Activated naive CD8-positive, alpha-beta T cell treated with anti-CD3 and anti-CD28 coated beads, Interleukin-2, amount 50 U/mL, for 24 hours (primary cell): Measurements from ENCODE around the gene AMBRA1.

Experiments used
- ATAC-seq: fragments of 150-1000 bp; cut with Tn5 transposase; one replicate; pipeline ENCODE4 v1.10.0; 2021
- DNase-seq: peaks from one replicate; pipeline ENCODE4 v3.0.0; 2021
- H3K27ac Mint-ChIP-seq: one replicate; pipeline ENCODE4 v1.8.0; 2021; ENCODE audit warnings: mild to moderate bottlenecking, mixed read lengths
- H3K27me3 Mint-ChIP-seq: one replicate; pipeline ENCODE4 v1.8.0; 2021; ENCODE audit warnings: mixed read lengths
- H3K36me3 Mint-ChIP-seq: one replicate; pipeline ENCODE4 v1.8.0; 2021; ENCODE audit warnings: low read depth, mixed read lengths
- H3K4me1 Mint-ChIP-seq: one replicate; pipeline ENCODE4 v1.8.0; 2021; ENCODE audit warnings: mixed read lengths
- H3K4me3 Mint-ChIP-seq: one replicate; pipeline ENCODE4 v1.8.0; 2021; ENCODE audit warnings: mild to moderate bottlenecking, moderate library complexity, mixed read lengths
- H3K9me3 Mint-ChIP-seq: one replicate; pipeline ENCODE4 v1.8.0; 2021; ENCODE audit warnings: mixed read lengths

Gene AMBRA1

DNA sequence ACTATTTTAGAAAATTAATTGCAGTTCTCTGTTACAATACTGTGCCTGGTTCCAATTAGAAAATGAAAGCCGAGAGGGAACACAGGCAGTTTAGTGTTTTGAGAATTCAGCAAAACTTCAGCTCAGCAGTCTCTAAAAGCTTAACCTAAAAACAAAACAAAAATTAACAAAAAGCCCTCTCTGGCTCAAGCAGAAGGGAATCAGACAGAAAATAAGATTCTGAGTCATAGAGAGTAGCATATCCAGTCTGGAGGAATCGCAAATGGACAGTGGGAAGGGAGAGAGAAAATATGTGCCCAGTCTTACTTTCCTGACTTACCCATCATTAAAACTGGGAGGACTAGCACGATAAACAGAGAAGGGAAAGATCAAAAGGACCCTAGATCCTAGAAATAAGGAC, 164.1 kb downstream of the AMBRA1 start:
- Mint-ChIP-seq H3K27ac (no peak overlapping the region), H3K36me3 (peaks cover 19% of the 10 kb centered on the region), H3K27me3 (no peaks in the 10 kb centered on the region), H3K4me3 (no peak overlapping the region), H3K4me1 (no peaks in the 10 kb centered on the region), H3K9me3 (no peaks in the 10 kb centered on the region)
- ATAC-seq: no peak
- no peak for DNase-seq

DNA sequence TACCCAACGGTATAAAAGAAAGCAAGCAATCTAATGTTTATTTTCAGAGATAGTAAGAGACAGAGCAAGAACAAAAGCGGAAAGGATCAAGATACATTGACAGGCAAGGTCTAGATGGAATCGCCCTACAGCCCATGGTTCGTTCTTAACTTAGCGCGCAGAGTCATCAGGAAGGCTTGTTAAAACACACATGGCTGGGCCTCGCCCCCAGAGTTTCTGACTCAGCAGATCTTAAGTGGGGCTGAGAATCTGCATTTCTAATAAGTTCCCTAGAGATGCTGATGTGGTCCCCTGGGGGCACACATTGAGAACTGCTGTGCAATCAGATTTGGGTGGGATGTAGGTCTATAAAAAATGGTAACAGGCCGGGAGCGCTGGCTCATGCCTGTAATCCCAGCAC, 166.5 kb downstream of the AMBRA1 start:
- no peak overlapping the region for H3K4me3 Mint-ChIP-seq
- no peaks in the 10 kb centered on the region for H3K27me3 Mint-ChIP-seq
- no peaks in the 10 kb centered on the region for H3K9me3 Mint-ChIP-seq
- no peak for DNase-seq
- no peak for ATAC-seq
- no peaks in the 10 kb centered on the region for H3K4me1 Mint-ChIP-seq
- peaks cover 17% of the 10 kb centered on the region for H3K36me3 Mint-ChIP-seq
- H3K27ac Mint-ChIP-seq: no peak overlapping the region

DNA sequence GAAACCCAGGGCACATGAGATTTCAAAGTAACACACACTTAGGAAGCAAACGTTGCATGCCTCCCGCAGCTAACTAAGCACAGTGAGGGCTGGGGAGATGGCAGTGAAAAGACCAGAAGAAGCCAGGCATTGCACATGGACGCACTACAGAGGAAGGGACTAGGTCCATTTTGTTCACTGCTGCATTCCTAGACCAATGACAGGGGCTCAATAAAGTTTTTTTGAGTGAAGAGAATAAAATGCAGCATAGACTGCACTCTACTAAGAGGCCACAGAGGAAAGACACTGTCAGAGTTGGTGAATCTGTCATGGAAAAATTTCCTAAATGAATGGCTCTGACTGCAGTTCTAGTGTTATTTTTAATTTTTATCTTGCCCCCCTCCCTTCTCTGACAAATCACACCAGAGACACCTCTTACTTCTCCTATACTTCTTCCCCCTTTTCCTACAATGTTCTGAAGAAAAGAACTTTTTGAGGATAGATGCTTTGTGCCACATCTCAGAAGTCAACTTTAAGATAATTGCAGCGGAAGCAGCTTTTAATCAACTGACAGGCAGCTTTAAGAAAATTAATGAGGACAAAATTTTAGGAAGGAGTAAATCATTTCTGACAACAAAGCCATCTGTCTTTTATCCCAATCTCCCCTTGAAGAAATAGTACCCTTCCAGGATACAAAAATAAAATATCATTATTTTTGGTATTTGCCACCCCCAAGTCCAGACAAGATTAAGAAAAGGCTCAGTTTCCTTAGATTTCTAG, 167.4 kb downstream of the AMBRA1 start:
- Mint-ChIP-seq H3K27me3 (no peaks in the 10 kb centered on the region), H3K9me3 (no peaks in the 10 kb centered on the region), H3K4me1 (no peaks in the 10 kb centered on the region), H3K4me3 (no peak overlapping the region), H3K27ac (no peak overlapping the region), H3K36me3 (peaks cover 19% of the 10 kb centered on the region)
- ATAC-seq (no peak), DNase-seq (no peak)

DNA sequence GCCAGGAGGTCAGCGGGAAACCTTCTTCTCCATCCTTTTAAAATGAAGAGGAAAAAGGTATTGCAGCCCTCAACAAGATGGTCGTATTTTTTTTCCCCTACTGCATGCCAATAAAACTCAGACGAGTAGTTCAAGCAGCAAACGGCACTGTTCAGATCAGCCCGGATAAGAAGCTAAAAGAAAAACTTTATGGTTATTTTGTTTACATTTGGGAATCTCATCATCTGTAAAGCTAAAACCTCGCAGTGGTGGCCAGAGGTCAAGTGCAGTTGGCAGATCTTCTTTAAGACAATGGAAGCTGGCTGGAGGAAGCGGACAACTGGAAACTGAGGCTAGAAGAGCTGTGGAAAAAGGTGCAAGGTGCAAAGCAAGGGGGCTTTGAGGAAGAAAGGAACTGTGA, 171.2 kb downstream of the AMBRA1 start:
- Mint-ChIP-seq H3K9me3 (no peaks in the 10 kb centered on the region), H3K36me3 (peaks cover 10% of the 10 kb centered on the region), H3K4me3 (no peak overlapping the region), H3K27ac (no peak overlapping the region), H3K4me1 (peaks cover 11% of the 10 kb centered on the region), H3K27me3 (no peaks in the 10 kb centered on the region)
- DNase-seq (no peak), ATAC-seq (no peak)

DNA sequence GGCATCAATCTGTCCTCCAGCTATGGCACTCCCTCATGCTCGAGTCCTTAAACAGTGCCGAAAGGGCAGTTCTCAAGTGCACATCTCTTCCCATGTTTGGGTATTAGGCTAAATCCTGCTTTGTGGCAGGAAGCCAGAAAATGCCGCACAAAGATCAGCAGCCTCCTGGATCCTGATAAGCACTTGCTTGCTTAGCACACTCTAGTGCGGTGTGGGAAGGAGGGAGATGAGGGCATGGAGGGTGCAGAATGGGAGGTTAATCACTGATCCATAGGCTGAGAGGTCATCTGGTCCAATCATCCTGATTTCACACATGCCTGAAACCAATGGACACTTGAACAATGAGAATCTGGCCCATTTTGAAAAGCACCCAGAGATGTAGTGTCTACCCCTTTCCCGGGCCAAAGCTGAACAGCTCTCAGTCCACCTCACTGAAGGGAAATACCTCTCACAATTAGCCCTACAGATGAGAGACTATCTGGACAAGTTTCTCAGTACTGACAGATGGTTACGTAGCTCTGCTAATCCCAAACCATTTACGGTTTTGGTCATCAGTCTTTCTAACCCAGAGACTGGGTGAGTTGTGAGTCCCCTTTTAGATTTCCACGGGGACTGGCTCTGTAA, 172.5 kb downstream of the AMBRA1 start:
- ATAC-seq: no peak
- Mint-ChIP-seq H3K4me3 (no peak overlapping the region), H3K27ac (no peak overlapping the region), H3K27me3 (no peaks in the 10 kb centered on the region), H3K9me3 (no peaks in the 10 kb centered on the region), H3K4me1 (peaks cover 11% of the 10 kb centered on the region), H3K36me3 (peaks cover 12% of the 10 kb centered on the region)
- no peak for DNase-seq

DNA sequence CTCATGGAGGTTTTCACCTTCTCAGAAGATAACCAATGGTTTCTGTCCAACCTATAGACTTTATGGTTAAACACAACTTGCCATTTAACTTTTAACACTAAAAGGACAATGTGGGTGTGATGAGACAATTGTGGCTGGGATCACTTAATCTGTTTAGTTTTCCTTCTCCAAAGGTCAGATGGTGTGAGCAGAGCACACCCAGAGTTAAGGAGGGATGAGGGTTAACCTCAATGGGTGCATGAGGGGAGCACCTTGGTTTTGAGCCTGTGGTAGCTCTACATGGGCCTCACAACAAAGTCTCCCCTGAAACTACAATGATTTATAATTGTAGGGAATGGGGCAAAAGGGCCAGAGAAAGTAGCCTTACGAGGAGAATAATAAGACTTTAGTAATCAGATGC, 173.3 kb downstream of the AMBRA1 start:
- no peak overlapping the region for H3K4me3 Mint-ChIP-seq
- no peaks in the 10 kb centered on the region for H3K9me3 Mint-ChIP-seq
- H3K27me3 Mint-ChIP-seq: no peaks in the 10 kb centered on the region
- H3K27ac Mint-ChIP-seq: no peak overlapping the region
- ATAC-seq (peak; percentile 82), DNase-seq (no peak)
- peaks cover 16% of the 10 kb centered on the region for H3K4me1 Mint-ChIP-seq
- peaks cover 12% of the 10 kb centered on the region for H3K36me3 Mint-ChIP-seq

DNA sequence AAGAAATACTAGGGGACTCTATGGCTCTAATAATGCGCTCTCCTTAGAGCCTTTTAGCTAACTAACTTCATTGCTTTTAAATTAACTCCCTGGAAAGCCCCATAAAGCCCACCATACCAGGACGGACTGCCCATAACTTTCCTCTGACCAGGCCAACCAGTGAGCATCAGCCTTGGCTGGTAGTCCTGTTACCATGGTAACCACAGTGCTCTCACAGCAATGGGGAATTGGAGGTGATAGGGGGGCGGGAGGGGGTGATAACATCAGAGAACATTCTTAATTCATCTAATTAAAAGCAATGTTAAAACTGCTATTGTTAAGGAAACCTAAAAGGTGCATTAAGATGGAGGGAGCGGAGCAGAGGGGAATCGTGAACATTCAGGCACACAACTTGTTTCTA, 175.1 kb downstream of the AMBRA1 start:
- Mint-ChIP-seq H3K4me3 (no peak overlapping the region), H3K36me3 (peaks cover 22% of the 10 kb centered on the region), H3K27ac (no peak overlapping the region), H3K27me3 (no peaks in the 10 kb centered on the region), H3K9me3 (no peaks in the 10 kb centered on the region), H3K4me1 (peaks cover 33% of the 10 kb centered on the region)
- DNase-seq (no peak), ATAC-seq (no peak)

DNA sequence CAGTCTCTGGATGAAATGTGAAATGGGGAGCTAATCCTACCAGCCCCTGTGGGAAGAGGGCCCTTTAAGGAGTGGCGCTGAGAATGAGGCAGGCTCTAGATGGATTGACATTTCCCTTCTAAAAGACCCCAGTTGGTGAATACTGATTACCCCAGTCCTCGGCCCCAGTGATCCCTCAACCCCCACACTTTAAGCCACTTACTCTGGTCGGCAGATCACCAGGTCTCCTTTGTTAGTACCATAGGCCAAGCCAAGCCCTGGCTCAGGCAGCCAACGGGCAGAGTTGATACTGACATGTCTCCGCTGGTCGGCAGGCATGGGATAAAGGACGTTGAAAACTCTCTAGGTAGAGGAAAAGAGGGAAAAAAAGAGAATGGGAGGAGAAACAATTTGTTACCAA, 176.1 kb downstream of the AMBRA1 start:
- no peak for ATAC-seq
- Mint-ChIP-seq H3K27me3 (no peaks in the 10 kb centered on the region), H3K4me3 (no peak overlapping the region), H3K4me1 (peaks cover 33% of the 10 kb centered on the region), H3K9me3 (no peaks in the 10 kb centered on the region), H3K27ac (no peak overlapping the region), H3K36me3 (peaks cover 20% of the 10 kb centered on the region)
- DNase-seq: no peak

DNA sequence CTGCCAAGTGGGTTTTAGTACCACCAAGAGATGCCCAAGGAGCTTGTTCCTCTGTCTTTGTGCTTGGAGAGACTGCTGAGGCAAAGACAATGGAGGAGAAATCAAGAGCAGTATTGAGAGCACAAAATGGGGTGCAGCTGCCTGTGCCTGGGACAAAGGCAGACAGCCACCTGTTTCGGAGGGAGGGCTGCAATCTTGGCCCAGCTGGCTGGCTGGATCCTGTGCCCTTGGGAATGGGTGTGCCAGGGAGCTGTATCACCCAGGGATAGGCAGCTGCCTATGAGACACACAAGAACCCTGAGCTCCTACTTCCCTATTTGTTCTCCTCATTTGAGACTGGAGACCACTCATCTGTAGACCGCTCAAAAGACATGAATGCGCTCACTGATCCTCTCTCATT, 178.9 kb downstream of the AMBRA1 start:
- H3K27ac Mint-ChIP-seq: no peak overlapping the region
- no peaks in the 10 kb centered on the region for H3K9me3 Mint-ChIP-seq
- peaks cover 22% of the 10 kb centered on the region for H3K4me1 Mint-ChIP-seq
- DNase-seq (no peak), ATAC-seq (no peak)
- H3K4me3 Mint-ChIP-seq: no peak overlapping the region
- H3K36me3 Mint-ChIP-seq: peaks cover 16% of the 10 kb centered on the region
- H3K27me3 Mint-ChIP-seq: no peaks in the 10 kb centered on the region

DNA sequence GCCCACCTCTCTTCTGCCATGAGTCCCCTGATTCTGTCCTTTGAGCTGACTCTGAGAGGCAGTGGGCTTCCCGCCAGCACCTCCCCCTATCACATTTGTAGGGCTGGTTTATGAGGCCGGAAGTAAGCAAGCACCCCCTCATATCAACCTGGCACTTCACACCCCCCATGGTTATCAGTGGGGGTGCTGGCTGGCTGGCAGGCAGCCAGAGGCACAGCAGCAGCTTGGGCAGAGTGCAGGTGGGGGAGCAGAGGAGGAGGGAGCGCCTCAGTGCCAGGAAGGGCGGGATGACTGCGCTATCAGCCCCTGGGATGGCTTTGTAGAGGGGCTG, 179.4 kb downstream of the AMBRA1 start:
- H3K36me3 Mint-ChIP-seq: peaks cover 18% of the 10 kb centered on the region
- DNase-seq: no peak
- ATAC-seq: peak; percentile 52

DNA sequence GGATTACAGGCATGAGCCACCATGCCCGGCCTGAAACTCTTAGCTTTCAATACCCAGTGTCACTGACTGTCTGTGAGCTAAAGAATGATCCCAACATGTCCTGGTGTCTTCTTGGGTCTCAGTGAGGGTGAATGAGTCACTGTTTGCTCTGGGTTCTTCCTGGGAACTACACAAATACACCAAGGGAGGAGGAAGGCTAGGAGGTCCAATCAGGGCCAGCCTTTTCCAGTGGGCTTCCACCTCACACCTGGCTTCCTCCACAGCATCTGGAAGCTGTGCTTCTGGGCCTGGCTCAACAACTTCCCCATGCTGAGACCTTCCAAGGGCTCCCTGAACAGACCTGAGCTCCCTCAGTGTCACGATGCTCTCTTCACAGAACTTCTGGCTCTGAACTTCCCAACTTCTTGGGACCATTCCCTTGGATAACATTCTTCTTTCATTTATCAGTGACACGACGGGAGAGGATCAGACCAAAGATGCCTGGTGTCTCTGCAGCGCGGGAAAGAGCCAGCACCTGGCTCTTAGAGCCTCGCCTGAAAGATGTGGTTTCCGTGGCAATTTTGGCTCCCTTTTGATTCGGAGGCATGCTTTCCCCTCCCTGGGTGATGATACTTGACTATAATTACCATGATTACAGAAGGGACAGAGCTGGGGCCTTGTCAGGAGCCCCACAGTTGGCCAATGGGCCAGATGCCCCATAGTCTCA, 179.9 kb downstream of the AMBRA1 start:
- ATAC-seq (peak; percentile 20), DNase-seq (no peak)
- Mint-ChIP-seq H3K4me1 (peaks cover 22% of the 10 kb centered on the region), H3K36me3 (peaks cover 18% of the 10 kb centered on the region), H3K27ac (no peak overlapping the region), H3K27me3 (no peaks in the 10 kb centered on the region), H3K4me3 (no peak overlapping the region), H3K9me3 (no peaks in the 10 kb centered on the region)

More for the DNA sequence above, 179.4 kb downstream of the AMBRA1 start:
- Mint-ChIP-seq H3K9me3 (no peaks in the 10 kb centered on the region), H3K4me3 (no peak overlapping the region), H3K4me1 (peaks cover 22% of the 10 kb centered on the region), H3K27me3 (no peaks in the 10 kb centered on the region), H3K27ac (no peak overlapping the region)

DNA sequence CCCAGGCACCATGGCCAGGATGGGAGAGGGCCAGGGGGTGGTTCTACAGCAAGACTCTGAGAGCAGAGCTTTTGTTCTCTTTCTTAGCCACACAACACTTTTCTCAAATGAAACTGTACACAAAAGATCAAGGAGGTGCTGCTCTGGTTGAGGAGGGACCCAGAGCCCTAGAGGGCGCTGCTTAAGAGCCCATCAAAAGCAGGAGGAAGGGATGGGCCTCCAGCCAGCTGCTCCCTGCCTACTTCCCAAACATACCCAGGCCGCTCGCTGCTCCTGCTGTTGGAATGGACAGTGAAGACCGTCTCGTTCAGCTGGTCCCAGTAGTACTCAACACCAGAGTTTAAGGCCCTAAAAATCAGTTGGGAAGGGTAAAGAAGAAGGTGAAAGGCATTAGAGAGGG, 183.8 kb downstream of the AMBRA1 start:
- Mint-ChIP-seq H3K36me3 (peaks cover 23% of the 10 kb centered on the region), H3K27me3 (no peaks in the 10 kb centered on the region), H3K27ac (no peak overlapping the region), H3K4me1 (peaks cover 13% of the 10 kb centered on the region), H3K9me3 (no peaks in the 10 kb centered on the region), H3K4me3 (no peak overlapping the region)
- DNase-seq: no peak
- ATAC-seq: no peak

DNA sequence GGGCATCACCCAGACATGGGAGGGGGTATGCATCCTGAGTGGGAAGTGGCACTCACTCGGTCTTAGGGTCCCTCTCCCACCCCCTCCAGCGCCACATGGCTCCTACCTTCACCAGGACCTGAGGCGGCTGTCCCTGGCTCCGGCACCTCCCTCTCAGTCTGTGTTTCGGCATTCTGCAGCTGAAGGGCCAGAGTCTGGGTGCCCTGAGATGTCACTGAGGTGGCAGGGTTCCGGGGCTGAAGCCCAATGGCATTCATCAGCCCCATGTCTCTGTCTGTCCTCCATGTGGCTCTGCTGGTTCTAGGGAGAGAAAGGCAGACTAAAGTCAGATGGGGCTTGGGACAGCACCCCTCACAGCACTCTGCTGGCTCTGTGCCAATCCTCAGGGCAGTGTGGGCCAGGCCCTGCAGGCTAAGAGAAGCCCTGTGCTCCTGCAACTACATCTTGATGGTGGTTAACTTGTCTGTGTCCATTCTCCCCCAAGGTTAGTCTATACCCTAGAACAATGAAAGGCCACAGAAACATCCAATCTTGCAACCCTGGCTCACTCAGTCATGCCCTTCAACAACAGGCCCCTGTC, 185.3 kb downstream of the AMBRA1 start:
- H3K4me3 Mint-ChIP-seq: no peak overlapping the region
- H3K27ac Mint-ChIP-seq: no peak overlapping the region
- no peaks in the 10 kb centered on the region for H3K4me1 Mint-ChIP-seq
- DNase-seq (no peak), ATAC-seq (no peak)
- no peaks in the 10 kb centered on the region for H3K27me3 Mint-ChIP-seq
- H3K9me3 Mint-ChIP-seq: no peaks in the 10 kb centered on the region
- peaks cover 21% of the 10 kb centered on the region for H3K36me3 Mint-ChIP-seq

DNA sequence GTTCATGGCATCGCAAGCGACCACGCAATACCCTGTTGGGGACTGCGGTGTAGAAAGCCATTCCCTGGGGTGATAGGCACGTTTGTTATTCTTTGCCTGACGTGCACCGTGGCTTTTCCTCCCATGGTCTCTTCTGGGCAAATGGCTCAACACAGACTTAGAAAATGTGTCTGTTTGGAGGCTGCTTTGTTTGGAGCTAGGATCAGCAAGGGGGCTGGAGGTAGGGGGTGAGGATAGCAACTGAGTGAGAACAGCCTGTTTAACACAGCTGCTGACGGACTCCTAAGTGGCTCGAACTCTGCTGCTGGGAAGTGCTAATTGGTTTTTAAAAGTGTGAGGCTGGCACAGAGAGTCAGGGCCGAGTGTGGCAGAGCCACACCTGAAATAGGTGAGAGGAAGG, 186.2 kb downstream of the AMBRA1 start:
- Mint-ChIP-seq H3K4me3 (no peak overlapping the region), H3K27me3 (no peaks in the 10 kb centered on the region), H3K4me1 (no peaks in the 10 kb centered on the region), H3K9me3 (no peaks in the 10 kb centered on the region), H3K36me3 (peaks cover 26% of the 10 kb centered on the region), H3K27ac (no peak overlapping the region)
- DNase-seq (no peak), ATAC-seq (no peak)

DNA sequence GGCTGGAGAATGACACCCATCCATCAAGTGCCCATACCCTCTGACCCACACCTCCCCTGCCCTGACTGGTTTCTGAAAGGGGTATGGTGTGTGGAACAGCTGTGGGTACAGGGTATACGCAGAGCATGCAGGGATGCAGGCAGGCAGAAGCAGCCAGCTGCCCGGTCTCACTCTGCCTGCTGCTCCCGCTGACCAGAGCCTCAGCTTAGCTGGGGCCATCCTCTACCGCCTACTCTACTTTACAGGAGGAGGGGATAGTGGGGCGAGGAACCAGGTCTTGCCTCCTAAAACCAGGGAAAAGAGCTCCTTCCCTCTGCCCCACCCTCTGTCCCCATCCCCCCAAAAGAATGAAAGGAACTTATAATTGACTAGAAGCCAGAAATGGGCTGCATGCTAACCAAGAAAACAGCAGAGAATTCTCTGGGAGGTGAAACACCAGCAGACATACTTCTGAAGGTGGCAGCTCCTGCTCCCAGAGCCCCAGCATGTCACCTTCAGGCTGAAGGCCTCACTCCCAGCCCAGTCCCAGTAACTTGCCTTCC, 189.3 kb downstream of the AMBRA1 start:
- DNase-seq (no peak), ATAC-seq (no peak)
- Mint-ChIP-seq H3K4me1 (no peaks in the 10 kb centered on the region), H3K4me3 (no peak overlapping the region), H3K27ac (no peak overlapping the region), H3K9me3 (no peaks in the 10 kb centered on the region), H3K36me3 (peaks cover 23% of the 10 kb centered on the region), H3K27me3 (no peaks in the 10 kb centered on the region)
